ENCODE data around the gene BAZ1A.

Gene BAZ1A

GRCh38 chr14:34714320-34715126 lies 160.6 kb downstream of the BAZ1A start, which contains the start of gene CFL2:
Gene CFL2, minus strand, starts transcription at chr14:34714593. Its CDS starts 53 bp downstream, at chr14:34714540.
- peak; percentile 47 for DNase-seq

GRCh38 chr14:34713681-34714319 lies 161.4 kb downstream of the BAZ1A start:
- no peak for DNase-seq

- DNase-seq = no peak
These were observed 162.0 kb downstream of the BAZ1A start for GRCh38 chr14:34713122-34713680.

- DNase-seq = no peak
These were observed 163.1 kb downstream of the BAZ1A start for GRCh38 chr14:34711796-34712712.

- DNase-seq = no peak
These were observed 164.0 kb downstream of the BAZ1A start for GRCh38 chr14:34711169-34711568.

GRCh38 chr14:34710744-34711143 lies 164.4 kb downstream of the BAZ1A start:
- no peak for DNase-seq

GRCh38 chr14:34710006-34710405 lies 165.2 kb downstream of the BAZ1A start:
- DNase-seq = no peak

- no peak for DNase-seq
These were observed 167.4 kb downstream of the BAZ1A start for GRCh38 chr14:34707722-34708121.

Data from activated CD4-positive, alpha-beta T cell treated with anti-CD3 and anti-CD28 coated beads for 1 hour (primary cell).